Measurements from ENCODE around the gene ATG7.
"Not testable (repeated sequence)": the region's sequence is repeated elsewhere in the genome, so short reads cannot be mapped to it uniquely, and the experiment has no call there.

ATG7 gene

GRCh38 chr3:11566916-11567315, 294.7 kb downstream of the ATG7 start:
- no peak for DNase-seq (ENCODE audit: low spot score)

GRCh38 chr3:11567516-11568467, 295.6 kb downstream of the ATG7 start:
- no peak for DNase-seq (ENCODE audit: low spot score)

GRCh38 chr3:11568503-11569155, 296.4 kb downstream of the ATG7 start:
- DNase-seq (ENCODE audit: low spot score) = peak; percentile 44

GRCh38 chr3:11569156-11569741, 297.1 kb downstream of the ATG7 start:
- DNase-seq (ENCODE audit: low spot score) = no peak

GRCh38 chr3:11570251-11570650, 298.1 kb downstream of the ATG7 start:
- DNase-seq (ENCODE audit: low spot score) = no peak

- no peak for DNase-seq (ENCODE audit: low spot score)
Measured at GRCh38 chr3:11570789-11571495, 298.7 kb downstream of the ATG7 start.

- DNase-seq (ENCODE audit: low spot score) = not testable (repeated sequence)
Measured at GRCh38 chr3:11572660-11573059, 300.5 kb downstream of the ATG7 start.

- DNase-seq (ENCODE audit: low spot score) = no peak
Measured at GRCh38 chr3:11574981-11575669, 302.9 kb downstream of the ATG7 start.

GRCh38 chr3:11575677-11576076, 303.5 kb downstream of the ATG7 start:
- no peak for DNase-seq (ENCODE audit: low spot score)

- no peak for DNase-seq (ENCODE audit: low spot score)
Measured at GRCh38 chr3:11576453-11576852, 304.3 kb downstream of the ATG7 start.

- no peak for DNase-seq (ENCODE audit: low spot score)
Measured at GRCh38 chr3:11578169-11578568, 306.0 kb downstream of the ATG7 start.

GRCh38 chr3:11580645-11581044, 308.4 kb downstream of the ATG7 start:
- no peak for DNase-seq (ENCODE audit: low spot score)

- no peak for DNase-seq (ENCODE audit: low spot score)
Measured at GRCh38 chr3:11581237-11582190, 309.3 kb downstream of the ATG7 start.

GRCh38 chr3:11582191-11582968, 310.2 kb downstream of the ATG7 start:
- DNase-seq (ENCODE audit: low spot score) = peak; percentile 80

- no peak for DNase-seq (ENCODE audit: low spot score)
Measured at GRCh38 chr3:11583235-11583634, 311.0 kb downstream of the ATG7 start.

GRCh38 chr3:11583638-11584046, 311.4 kb downstream of the ATG7 start:
- no peak for DNase-seq (ENCODE audit: low spot score)

GRCh38 chr3:11584570-11584969, 312.4 kb downstream of the ATG7 start:
- no peak for DNase-seq (ENCODE audit: low spot score)

GRCh38 chr3:11587766-11588165, 315.6 kb downstream of the ATG7 start:
- DNase-seq (ENCODE audit: low spot score) = no peak

- DNase-seq (ENCODE audit: low spot score) = no peak
Measured at GRCh38 chr3:11588338-11588737, 316.1 kb downstream of the ATG7 start.

GRCh38 chr3:11588755-11589154, 316.6 kb downstream of the ATG7 start:
- no peak for DNase-seq (ENCODE audit: low spot score)
